Esophagus (tissue), 2 donors: ENCODE results near the gene ARHGAP42. TPM values are rescaled to one million over a fixed set of nuclear protein-coding genes. Genes with fewer than 3 reads are reported as not detected.

Source experiments
- H3K27ac ChIP-seq, 2 donors: one replicate each; pipeline ENCODE4 v1.5.1; 2013; ENCODE audit warnings: low read depth in 2 of 2, mild to moderate bottlenecking in 2 of 2, inconsistent platforms in 1 of 2, low read length in 1 of 2, moderate library complexity in 1 of 2
- H3K27me3 ChIP-seq, 2 donors: one replicate each; pipeline ENCODE4 v1.6.1; 2013; ENCODE audit warnings: low read length in 2 of 2, control low read depth in 1 of 2, mild to moderate bottlenecking in 1 of 2; ENCODE audit not compliant: insufficient read depth in 2 of 2, control insufficient read depth in 1 of 2
- H3K36me3 ChIP-seq, 2 donors: one replicate each; pipeline ENCODE4 v1.6.1; 2013; ENCODE audit warnings: low read length in 1 of 2; ENCODE audit not compliant: control insufficient read depth in 2 of 2, insufficient read depth in 2 of 2
- H3K4me1 ChIP-seq, 2 donors: one replicate each; pipeline ENCODE4 v1.6.1; 2013; ENCODE audit warnings: low read length in 1 of 2; ENCODE audit not compliant: control insufficient read depth in 2 of 2, insufficient read depth in 2 of 2
- H3K4me3 ChIP-seq, 2 donors: one replicate each; pipeline ENCODE4 v1.5.1; 2013; ENCODE audit warnings: low read length in 2 of 2, mild to moderate bottlenecking in 2 of 2, low read depth in 1 of 2, moderate library complexity in 1 of 2
- H3K9me3 ChIP-seq, 2 donors: one replicate each; pipeline ENCODE4 v1.6.1; 2013; ENCODE audit warnings: mild to moderate bottlenecking in 2 of 2, low read depth in 1 of 2, low read length in 1 of 2, moderate library complexity in 1 of 2; ENCODE audit not compliant: control insufficient read depth in 2 of 2, insufficient read depth in 1 of 2
- WGBS, 2 donors: extraction: QIAGEN DNeasy Blood & Tissue Kit; methylation state at CpG; one replicate each; pipeline ENCODE4 v1.1.7; 2013; 5-methylcytosine and 5-hydroxymethylcytosine counted together
- polyA plus RNA-seq, 2 donors: library from polyadenylated mRNA; stranded (reverse); fragments of 200-250 nt; gene quantifications; one replicate each; pipeline ENCODE4 v1.2.3, GENCODE V29; 2013
- donor health status: healthy with polysubstance abuse.
- donor health status: Bipolar disorder and iron deficiency.

The ARHGAP42 gene
- polyA plus RNA-seq, 2 donors: 1.0 to 1.2 TPM

GRCh38 chr11:100966366-100966765 is 279.3 kb downstream of the ARHGAP42 start:
- no peak overlapping the region for H3K27ac ChIP-seq
- no peaks in the 10 kb centered on the region for H3K36me3 ChIP-seq
- H3K4me1 ChIP-seq: no peaks in the 10 kb centered on the region
- no peak overlapping the region for H3K4me3 ChIP-seq
- H3K27me3 ChIP-seq: no peaks in the 10 kb centered on the region
- H3K9me3 ChIP-seq: no peaks in the 10 kb centered on the region

GRCh38 chr11:100969008-100969407 is 281.9 kb downstream of the ARHGAP42 start:
- Histone ChIP-seq H3K4me1 (no peaks in the 10 kb centered on the region), H3K36me3 (no peaks in the 10 kb centered on the region), H3K27me3 (peaks cover 0 to 2% of the 10 kb centered on the region in 2 donors), H3K9me3 (no peaks in the 10 kb centered on the region), H3K27ac (no peak overlapping the region), H3K4me3 (no peak overlapping the region)

- H3K9me3 ChIP-seq: no peaks in the 10 kb centered on the region
- WGBS, 2 donors: 76 to 78% methylated on average over 4 of the region's 4 CpGs
- peaks cover 0 to 2% of the 10 kb centered on the region in 2 donors for H3K27me3 ChIP-seq
- H3K36me3 ChIP-seq: no peaks in the 10 kb centered on the region
- H3K27ac ChIP-seq: no peak overlapping the region
- H3K4me3 ChIP-seq: no peak overlapping the region
- H3K4me1 ChIP-seq: no peaks in the 10 kb centered on the region
Observed at GRCh38 chr11:100970283-100971164, 283.4 kb downstream of the ARHGAP42 start.

- H3K4me3 ChIP-seq: no peak overlapping the region
- H3K9me3 ChIP-seq: no peaks in the 10 kb centered on the region
- H3K36me3 ChIP-seq: no peaks in the 10 kb centered on the region
- WGBS, 2 donors: 73 to 80% methylated on average over 6 of the region's 6 CpGs
- H3K27me3 ChIP-seq: peaks cover 0 to 2% of the 10 kb centered on the region in 2 donors
- H3K4me1 ChIP-seq: no peaks in the 10 kb centered on the region
- no peak overlapping the region for H3K27ac ChIP-seq
Observed at GRCh38 chr11:100972046-100972445, 285.0 kb downstream of the ARHGAP42 start.

- Histone ChIP-seq H3K27ac (no peak overlapping the region), H3K27me3 (no peaks in the 10 kb centered on the region), H3K4me3 (no peak overlapping the region), H3K4me1 (no peaks in the 10 kb centered on the region), H3K36me3 (no peaks in the 10 kb centered on the region), H3K9me3 (no peaks in the 10 kb centered on the region)
- 68 to 72% methylated on average over 2 of the region's 2 CpGs for WGBS, 2 donors
Observed at GRCh38 chr11:100978442-100978841, 291.4 kb downstream of the ARHGAP42 start.

GRCh38 chr11:100978939-100979338 is 291.9 kb downstream of the ARHGAP42 start:
- Histone ChIP-seq H3K27me3 (no peaks in the 10 kb centered on the region), H3K27ac (no peak overlapping the region), H3K4me1 (no peaks in the 10 kb centered on the region), H3K9me3 (no peaks in the 10 kb centered on the region), H3K36me3 (no peaks in the 10 kb centered on the region), H3K4me3 (no peak overlapping the region)
- WGBS, 2 donors: 87 to 89% methylated on average over 2 of the region's 2 CpGs

- H3K27me3 ChIP-seq: no peaks in the 10 kb centered on the region
- no peak overlapping the region for H3K4me3 ChIP-seq
- H3K36me3 ChIP-seq: no peaks in the 10 kb centered on the region
- no peak overlapping the region for H3K27ac ChIP-seq
- H3K9me3 ChIP-seq: no peaks in the 10 kb centered on the region
- H3K4me1 ChIP-seq: no peaks in the 10 kb centered on the region
- whole genome bisulfite sequencing, 2 donors: 84 to 86% methylated on average over 3 of the region's 3 CpGs
Observed at GRCh38 chr11:100980156-100980555, 293.1 kb downstream of the ARHGAP42 start.

- WGBS, 2 donors: 45 to 53% methylated on average over 1 of the region's 1 CpG
- no peaks in the 10 kb centered on the region for H3K27me3 ChIP-seq
- H3K4me3 ChIP-seq: no peak overlapping the region
Observed at GRCh38 chr11:100981196-100981824, 294.2 kb downstream of the ARHGAP42 start.

GRCh38 chr11:100984668-100985067 is 297.6 kb downstream of the ARHGAP42 start:
- H3K27ac ChIP-seq: no peak overlapping the region
- H3K4me1 ChIP-seq: no peaks in the 10 kb centered on the region
- no peaks in the 10 kb centered on the region for H3K36me3 ChIP-seq
- H3K9me3 ChIP-seq: no peaks in the 10 kb centered on the region
- no peaks in the 10 kb centered on the region for H3K27me3 ChIP-seq
- WGBS, 2 donors: 81 to 89% methylated on average over 3 of the region's 3 CpGs
- no peak overlapping the region for H3K4me3 ChIP-seq

More at GRCh38 chr11:100981196-100981824, 294.2 kb downstream of the ARHGAP42 start:
- Histone ChIP-seq H3K36me3 (no peaks in the 10 kb centered on the region), H3K4me1 (no peaks in the 10 kb centered on the region), H3K27ac (no peak overlapping the region), H3K9me3 (no peaks in the 10 kb centered on the region)
